ENCODE results near the gene TLE4.

- TF ChIP-seq POLR2AphosphoS5 (IDR thresholded peaks at IDR 0.05): no peak
- TF ChIP-seq POLR2A (IDR thresholded peaks at IDR 0.05): no peak
- no peak for TF ChIP-seq EP300 (IDR thresholded peaks at IDR 0.05)
Measured at GRCh38 chr9:79698967-79699366, 127.2 kb downstream of the TLE4 start.

Data from stomach (tissue), 4 donors.